Activated CD8-positive, alpha-beta memory T cell treated with anti-CD3 and anti-CD28 coated beads, Interleukin-2, amount 50 U/mL, for 48 hours (primary cell): ENCODE data around the gene DENND1B.
"Not testable (repeated sequence)": the region's sequence is repeated elsewhere in the genome, so short reads cannot be mapped to it uniquely, and the experiment has no call there.

Source experiments
- DNase-seq: peaks from one replicate; pipeline ENCODE4 v3.0.0-alpha.2; 2020

The DENND1B gene

GRCh38 chr1:197783510-197783948, 8.2 kb upstream of the DENND1B start:
- no peak for DNase-seq

- DNase-seq: no peak
Measured at GRCh38 chr1:197782722-197783360, 7.6 kb upstream of the DENND1B start.

GRCh38 chr1:197781968-197782721, 6.9 kb upstream of the DENND1B start:
- DNase-seq: no peak

- no peak for DNase-seq
Measured at GRCh38 chr1:197779921-197780320, 4.6 kb upstream of the DENND1B start.

GRCh38 chr1:197778366-197778945, 3.2 kb upstream of the DENND1B start:
- no peak for DNase-seq

GRCh38 chr1:197776351-197777105, 1.2 kb upstream of the DENND1B start:
- no peak for DNase-seq

- DNase-seq: peak; percentile 80
Measured at GRCh38 chr1:197774466-197775281, 606 bp downstream of the DENND1B start.

- DNase-seq: no peak
Measured at GRCh38 chr1:197773856-197774255, 1.4 kb downstream of the DENND1B start.

- DNase-seq: no peak
Measured at GRCh38 chr1:197771904-197772556, 3.2 kb downstream of the DENND1B start.

- no peak for DNase-seq
Measured at GRCh38 chr1:197771386-197771785, 3.9 kb downstream of the DENND1B start.

- DNase-seq: no peak
Measured at GRCh38 chr1:197770243-197770642, 5.0 kb downstream of the DENND1B start.

GRCh38 chr1:197769287-197769686, 6.0 kb downstream of the DENND1B start:
- DNase-seq: no peak

- no peak for DNase-seq
Measured at GRCh38 chr1:197768014-197768805, 7.1 kb downstream of the DENND1B start.

- no peak for DNase-seq
Measured at GRCh38 chr1:197763769-197764168, 11.5 kb downstream of the DENND1B start.

- DNase-seq: no peak
Measured at GRCh38 chr1:197763307-197763706, 12.0 kb downstream of the DENND1B start.

GRCh38 chr1:197761654-197762053, 13.6 kb downstream of the DENND1B start:
- no peak for DNase-seq

- DNase-seq: not testable (repeated sequence)
Measured at GRCh38 chr1:197755553-197755952, 19.7 kb downstream of the DENND1B start.

- DNase-seq: not testable (repeated sequence)
Measured at GRCh38 chr1:197752652-197753164, 22.6 kb downstream of the DENND1B start.

- no peak for DNase-seq
Measured at GRCh38 chr1:197750366-197750765, 24.9 kb downstream of the DENND1B start.

- DNase-seq: no peak
Measured at GRCh38 chr1:197745911-197746310, 29.4 kb downstream of the DENND1B start.

- DNase-seq: no peak
Measured at GRCh38 chr1:197744979-197745378, 30.3 kb downstream of the DENND1B start.
